GM12874 (cell line): ENCODE results near the gene ARHGEF3.

Source experiments
- TF ChIP-seq, protein P1 (sequence below): IDR thresholded peaks from 2 replicates; pipeline ENCODE4 v1.5.1; 2011; ENCODE audit warnings: low read depth, mild to moderate bottlenecking, control low read depth, low read length, moderate library complexity; ENCODE audit not compliant: insufficient read depth

ARHGEF3 gene

DNA sequence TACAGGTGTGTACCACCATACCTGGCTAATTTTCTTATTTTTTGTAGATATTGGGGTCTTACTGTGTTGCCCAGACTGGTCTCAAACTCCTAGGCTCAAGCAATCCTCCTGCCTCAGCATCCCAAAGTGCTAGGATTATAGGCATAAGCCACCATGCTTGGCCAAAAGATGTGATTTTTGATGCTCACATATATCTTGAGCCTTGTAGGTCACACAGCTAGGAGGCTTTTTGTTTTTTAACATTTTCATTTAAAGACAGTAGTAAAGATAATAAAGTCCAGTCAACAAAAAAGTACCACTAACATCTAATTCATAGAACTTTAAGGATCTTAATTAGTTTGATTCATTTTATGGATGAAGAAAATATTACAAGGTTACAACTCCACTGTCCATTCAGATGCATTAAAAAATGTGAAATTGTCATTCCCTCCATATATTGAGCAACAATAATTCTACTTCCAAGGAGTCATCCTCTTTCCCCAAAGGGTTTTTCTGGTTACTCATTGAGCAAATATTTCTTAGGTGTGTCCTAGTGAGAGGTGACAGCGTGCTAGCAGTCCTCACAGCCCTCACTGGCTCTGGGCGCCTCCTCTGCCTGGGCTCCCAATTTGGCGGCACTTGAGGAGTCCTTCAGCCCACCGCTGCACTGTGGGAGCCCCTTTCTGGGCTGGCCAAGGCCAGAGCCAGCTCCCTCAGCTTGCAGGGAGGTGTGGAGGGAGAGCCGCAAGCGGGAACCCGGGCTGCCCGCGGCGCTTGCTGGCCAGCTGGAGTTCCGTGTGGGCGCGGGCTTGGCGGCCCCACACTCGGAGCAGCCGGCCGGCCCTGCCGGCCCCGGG, 110.4 kb downstream of the ARHGEF3 start:
- TF ChIP-seq, protein P1, sequence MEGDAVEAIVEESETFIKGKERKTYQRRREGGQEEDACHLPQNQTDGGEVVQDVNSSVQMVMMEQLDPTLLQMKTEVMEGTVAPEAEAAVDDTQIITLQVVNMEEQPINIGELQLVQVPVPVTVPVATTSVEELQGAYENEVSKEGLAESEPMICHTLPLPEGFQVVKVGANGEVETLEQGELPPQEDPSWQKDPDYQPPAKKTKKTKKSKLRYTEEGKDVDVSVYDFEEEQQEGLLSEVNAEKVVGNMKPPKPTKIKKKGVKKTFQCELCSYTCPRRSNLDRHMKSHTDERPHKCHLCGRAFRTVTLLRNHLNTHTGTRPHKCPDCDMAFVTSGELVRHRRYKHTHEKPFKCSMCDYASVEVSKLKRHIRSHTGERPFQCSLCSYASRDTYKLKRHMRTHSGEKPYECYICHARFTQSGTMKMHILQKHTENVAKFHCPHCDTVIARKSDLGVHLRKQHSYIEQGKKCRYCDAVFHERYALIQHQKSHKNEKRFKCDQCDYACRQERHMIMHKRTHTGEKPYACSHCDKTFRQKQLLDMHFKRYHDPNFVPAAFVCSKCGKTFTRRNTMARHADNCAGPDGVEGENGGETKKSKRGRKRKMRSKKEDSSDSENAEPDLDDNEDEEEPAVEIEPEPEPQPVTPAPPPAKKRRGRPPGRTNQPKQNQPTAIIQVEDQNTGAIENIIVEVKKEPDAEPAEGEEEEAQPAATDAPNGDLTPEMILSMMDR: no peak

DNA sequence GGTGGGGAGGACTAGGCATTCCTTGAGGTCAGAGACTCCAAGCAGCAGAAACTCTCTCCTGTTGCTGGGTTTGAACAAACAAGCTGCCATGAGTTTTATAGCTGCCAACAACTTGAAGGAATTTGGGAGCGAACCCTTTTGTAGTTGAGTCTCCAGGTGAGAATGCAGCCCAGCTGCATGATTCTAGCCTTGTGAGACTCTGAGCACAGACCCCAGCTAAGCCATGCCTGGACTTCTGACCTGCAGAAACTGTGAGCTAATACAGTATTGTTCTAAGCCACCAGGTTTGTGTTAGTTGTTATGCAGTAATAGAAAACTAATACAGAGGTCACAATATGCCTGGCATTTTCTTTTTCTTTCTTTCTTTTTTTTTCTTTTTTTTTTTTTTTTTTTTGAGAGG, 112.4 kb downstream of the ARHGEF3 start:
- TF ChIP-seq, protein P1: no peak

DNA sequence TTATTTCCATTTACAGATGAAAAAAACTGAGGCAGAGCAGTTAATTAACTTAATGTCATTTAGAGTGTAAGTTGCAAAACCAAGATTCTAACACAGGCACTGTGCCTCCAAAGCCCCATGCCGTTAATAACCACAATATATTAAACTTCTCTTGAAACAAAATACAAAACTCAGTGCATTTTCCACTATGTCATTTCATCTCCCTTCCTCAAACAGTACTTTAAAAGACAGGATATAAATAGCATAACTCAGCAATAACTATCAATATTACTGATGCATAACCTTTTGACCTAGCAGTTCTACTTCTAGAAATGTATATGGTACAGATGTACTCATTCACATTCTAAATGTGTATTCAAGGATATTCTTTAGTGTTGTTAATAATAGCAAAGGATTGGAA, 113.6 kb downstream of the ARHGEF3 start:
- TF ChIP-seq, protein P1: no peak

DNA sequence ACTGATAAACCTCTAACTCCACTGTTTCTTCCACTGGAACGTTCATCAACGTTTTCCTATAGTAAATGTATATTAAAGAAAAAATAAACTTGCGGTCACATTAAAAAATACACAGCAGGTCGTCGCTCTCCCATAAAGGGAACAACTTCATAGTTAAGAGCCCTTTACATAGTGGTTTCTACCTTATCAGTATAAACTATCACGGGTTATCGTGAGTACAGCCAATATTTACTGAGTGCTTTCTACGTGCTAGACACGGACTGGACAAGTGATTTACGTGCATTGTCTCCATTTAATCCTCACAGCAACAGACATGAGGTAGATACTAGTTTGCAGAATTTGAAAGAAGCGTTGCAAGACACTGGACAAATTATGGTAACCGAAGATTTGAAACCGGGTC, 117.7 kb downstream of the ARHGEF3 start:
- TF ChIP-seq, protein P1: no peak

DNA sequence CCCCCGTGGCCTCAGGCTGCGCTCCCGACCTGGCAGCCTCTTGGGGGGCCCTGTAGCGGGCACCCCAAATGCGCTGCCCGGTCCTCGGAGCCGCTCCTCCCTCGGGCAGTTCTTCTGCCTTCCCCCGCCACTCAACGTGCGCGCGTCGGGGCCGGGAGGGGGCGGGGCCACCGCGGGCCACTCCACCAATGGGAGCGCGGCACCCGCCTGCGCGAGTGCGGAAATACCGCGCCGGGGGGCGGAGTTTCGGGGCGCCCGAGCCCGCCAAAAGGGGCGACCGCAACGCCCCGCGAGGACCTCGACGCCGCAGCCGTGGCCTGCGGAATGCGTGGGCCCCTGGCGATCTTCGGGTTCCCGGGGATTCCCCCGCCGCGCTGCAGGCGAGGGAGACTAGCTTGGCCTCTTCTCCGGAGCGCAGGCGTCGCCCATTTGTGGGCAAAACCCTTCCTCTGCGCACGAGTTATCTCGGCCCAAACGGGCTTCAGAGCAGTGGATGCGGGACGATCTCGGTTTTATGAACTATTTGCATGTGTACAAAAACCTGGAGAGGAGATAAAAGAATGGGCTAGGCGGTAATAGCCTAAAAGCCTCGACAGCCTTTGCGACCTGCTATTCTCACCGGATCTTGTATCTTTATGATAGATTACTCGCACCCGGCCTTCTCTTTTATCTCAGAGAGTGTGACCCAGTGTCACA, 118.5 kb downstream of the ARHGEF3 start, which contains the start of gene TASOR:
TSS of gene TASOR (minus strand) at position 144 of the 696 bp plus-strand sequence. CDS start 259 bp downstream, outside the sequence.
- TF ChIP-seq, protein P1: no peak

DNA sequence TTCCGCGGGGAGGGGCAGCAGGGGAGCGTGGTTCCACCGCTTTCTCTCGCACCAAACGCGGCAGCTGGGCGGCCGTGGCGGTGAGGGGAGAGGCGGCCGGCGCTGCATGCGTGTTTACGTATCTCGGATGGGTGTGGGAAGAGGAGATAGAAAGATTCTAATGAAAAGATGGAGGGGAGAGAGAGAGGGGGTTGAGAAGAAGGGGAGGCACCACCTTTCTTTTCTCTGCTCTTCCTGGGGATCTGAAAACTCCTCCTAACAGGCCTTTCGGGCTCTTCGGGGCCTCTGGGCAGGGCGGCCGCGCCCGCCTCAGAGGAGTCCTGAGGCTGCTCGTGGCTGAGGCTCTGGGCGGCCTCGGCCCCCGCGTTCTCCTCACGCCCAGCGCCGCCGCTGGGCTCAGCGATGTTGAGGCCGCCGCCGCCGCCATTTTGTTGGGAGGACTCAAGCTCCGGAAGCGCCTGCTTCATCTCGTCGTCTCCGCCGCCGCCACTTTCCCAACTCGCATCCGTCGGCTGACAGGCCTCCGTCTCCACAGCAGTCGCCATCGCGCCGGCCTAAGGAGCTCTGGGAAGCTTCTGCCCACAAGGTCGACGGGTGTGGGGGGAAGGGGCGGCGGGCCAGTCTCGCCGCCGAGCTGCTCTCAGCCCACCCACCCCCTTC, 119.2 kb downstream of the ARHGEF3 start:
- TF ChIP-seq, protein P1: no peak

DNA sequence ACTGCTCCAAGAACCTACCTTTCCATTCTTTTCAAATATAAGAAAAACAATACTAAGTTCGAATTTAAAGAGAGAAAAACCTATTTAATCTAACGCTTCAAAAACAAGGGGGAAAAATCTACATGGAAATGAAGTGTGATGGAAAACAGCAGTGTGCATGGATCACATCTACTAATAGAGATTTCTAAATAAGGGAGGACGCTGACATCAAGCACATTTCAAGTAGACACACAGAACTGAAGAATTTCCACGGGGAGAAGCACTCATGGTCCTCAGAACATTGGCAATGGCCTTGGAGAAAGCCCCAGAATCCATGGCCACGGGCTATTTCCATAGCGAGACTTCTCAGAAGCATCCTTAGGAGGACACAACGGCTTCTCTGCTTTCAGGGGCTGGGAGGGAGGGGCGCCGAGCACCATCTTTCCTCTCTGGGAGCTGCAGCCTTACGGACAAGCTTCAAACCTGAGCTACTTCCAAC, 119.7 kb downstream of the ARHGEF3 start:
- TF ChIP-seq, protein P1: no peak
